Heart left ventricle (tissue), 16 donors: Measurements from ENCODE around the gene PGLYRP1. TPM values are rescaled to one million over a fixed set of nuclear protein-coding genes. Genes with fewer than 3 reads are reported as not detected.

Experiments used
- ATAC-seq, 4 donors: fragments of 200-7000 bp; cut with Tn5 transposase; one replicate each; pipeline ENCODE4 v1.9.1; 2020 to 2022; ENCODE audit warnings: moderate library complexity in 4 of 4, mild to moderate bottlenecking in 3 of 4, moderate number of reproducible peaks in 1 of 4
- DNase-seq, 5 donors: peaks; one replicate each; pipeline ENCODE4 v3.0.0-alpha.2; 2020
- H3K27ac ChIP-seq, 12 donors: fragments of 200-600 bp; sonication (generic) in 4 of 12; one replicate each; pipeline versions ENCODE4 v1.5.0 to v1.8.0; 2016 to 2022; ENCODE audit warnings: mild to moderate bottlenecking in 2 of 12
- H3K27me3 ChIP-seq, 9 donors: fragments of 200-600 bp; sonication (generic) in 2 of 9; one replicate each; pipeline versions ENCODE4 v1.5.1 to v1.8.0; 2016 to 2022; ENCODE audit warnings: mild to moderate bottlenecking in 3 of 9
- H3K36me3 ChIP-seq, 9 donors: fragments of 200-600 bp; sonication (generic) in 2 of 9; one replicate each; pipeline versions ENCODE4 v1.5.0 to v1.8.0; 2018 to 2022; ENCODE audit warnings: mild to moderate bottlenecking in 2 of 9
- H3K4me1 ChIP-seq, 12 donors: fragments of 200-600 bp; sonication (generic) in 4 of 12; one replicate each; pipeline versions ENCODE4 v1.5.0 to v1.8.0; 2016 to 2022; ENCODE audit warnings: mild to moderate bottlenecking in 3 of 12
- H3K4me3 ChIP-seq, 12 donors: fragments of 200-600 bp; sonication (generic) in 4 of 12; one replicate each; pipeline versions ENCODE4 v1.5.0 to v1.8.0; 2017 to 2022; ENCODE audit warnings: mild to moderate bottlenecking in 9 of 12, moderate library complexity in 4 of 12
- H3K9me3 ChIP-seq, 12 donors: fragments of 200-600 bp; sonication (generic) in 4 of 12; one replicate each; pipeline versions ENCODE4 v1.5.0 to v1.8.0; 2016 to 2022; ENCODE audit warnings: mild to moderate bottlenecking in 1 of 12
- CTCF ChIP-seq, 12 donors: fragments of 200-600 bp; sonication (generic) in 4 of 12; IDR thresholded peaks; one replicate each; pipeline versions ENCODE4 v1.5.0 to v1.8.0; 2018 to 2022; ENCODE audit warnings: antibody characterized with exemption in 12 of 12, mild to moderate bottlenecking in 5 of 12
- POLR2A ChIP-seq, 2 donors: fragments of 450-650 bp; IDR thresholded peaks; one replicate each; pipeline ENCODE4 v1.6.1; 2017; ENCODE audit warnings: antibody characterized with exemption in 2 of 2, mild to moderate bottlenecking in 2 of 2, moderate library complexity in 2 of 2
- WGBS, 4 donors: extraction: QIAGEN DNeasy Blood & Tissue Kit in 2 of 4; methylation state at CpG; one replicate each; pipeline versions ENCODE4 v1.1.5 to v1.1.7; 2013 to 2018; 5-methylcytosine and 5-hydroxymethylcytosine counted together
- intact Hi-C, 10 donors: fragments of 100-400 bp; cut with DNase I; formaldehyde crosslinking; loops; one replicate each; pipeline versions ENCODE4 v1.11.1 to v1.14.2; 2022
- polyA plus RNA-seq, 2 donors: library from polyadenylated mRNA; stranded (reverse); fragments of 200-250 nt; gene quantifications; one replicate each; pipeline ENCODE4 v1.2.3, GENCODE V29; 2013
- total RNA-seq, 9 donors: library from RNA; depleted of rRNA in 2 of 9; stranded (reverse); fragments of >200 nt in 2 of 9; fragmentation: NEBNext Ultra II Directional in 3 of 9; extraction: Animal tissue kit (Norgen Biotek cat#: 25700) in 3 of 9; gene quantifications; one replicate each; pipeline versions ENCODE4 v1.1.0 to v1.2.4, GENCODE V29; 2016 to 2023
- donor health status: ischemic (EF 13 %, LVEDD 7.1; RV severe dilation, severe dysfunction).
- donor health status: healthy with polysubstance abuse.
- donor health status: DM: no; HTN: yes; CAD: no.
- donor health status: DM: no; HTN: no; CAD: no.
- donor health status: ischemic (EF 25% LVEDD 6.9; RV normal size, moderate dysfunction).
- donor health status: ischemic (EF 25% LVEDD 5.7; RV mildly dilated, moderate dysfunction).
- donor health status: healthy.
- donor health status: DM: yes; HTN: yes; CAD: no.
- donor health status: ischemic (EF 35%, LVEDD 5.7; RV mildly dilated, moderate dysfunction).
- donor health status: nonischemic (EF 11% LVEDD 7.7; RV severe dilation, severe dysfunction).
- donor health status: DM: yes; HTN: yes; CAD: no.
- donor health status: PGD.
- donor health status: ischemic (EF 29% LVEDD 5.4; RV normal size, mild dysfunction).
- donor health status: nonischemic (EF 23%, LVEDD 6.1; RV moderate dilation, normal function).

Gene PGLYRP1
- total and polyA plus RNA-seq, 11 donors = 0.24 to 3.9 (median 0.53) TPM; not detected in 7

- Histone ChIP-seq H3K27ac (peak overlapping the region; percentile 52 to 92 (median 82)), H3K27me3 (peaks cover 8 to 60% (median 41%) of the 10 kb centered on the region in 9 donors), H3K36me3 (no peaks in the 10 kb centered on the region), H3K4me3 (peak overlapping the region; percentile 32 to 68 (median 57)), H3K9me3 (no peaks in the 10 kb centered on the region), H3K4me1 (peaks cover 0 to 28% (median 6%) of the 10 kb centered on the region in 12 donors)
- no peak for DNase-seq
- WGBS, 4 donors = 0 to 3% (median 2%) methylated on average over 9 to 52 of the region's 54 CpGs
- ATAC-seq = no peak
- intact Hi-C loops = no loop called here
- no peak for TF ChIP-seq POLR2A (IDR thresholded peaks at IDR 0.05)
- no peak for TF ChIP-seq CTCF (IDR thresholded peaks at IDR 0.05)
Measured at GRCh38 chr19:45972947-45973540, 49.8 kb downstream of the PGLYRP1 start.

- WGBS, 4 donors = 14 to 19% (median 17%) methylated on average over 18 of the region's 18 CpGs
Measured at GRCh38 chr19:45972081-45972946, 50.5 kb downstream of the PGLYRP1 start.

GRCh38 chr19:45971260-45971902, 51.5 kb downstream of the PGLYRP1 start:
- H3K4me3 ChIP-seq = peak overlapping the region in 11 of 12 donors; percentile 43 to 68 (median 58)
- DNase-seq (peak in 4 of 5 donors; percentile 29 to 66 (median 55)), ATAC-seq (peak in 3 of 4 donors; percentile 49 to 66 (median 53))
- H3K36me3 ChIP-seq = peaks cover 0 to 2% (median 0%) of the 10 kb centered on the region in 9 donors
- no peaks in the 10 kb centered on the region for H3K9me3 ChIP-seq
- peaks cover 8 to 57% (median 40%) of the 10 kb centered on the region in 9 donors for H3K27me3 ChIP-seq
- intact Hi-C loops = loop anchor here in 2 of 10 donors (1.0 to 2.0 kb wide), 2 partner anchors 15 kb away; no protein-coding TSS in a partner anchor
- peak overlapping the region in 11 of 12 donors; percentile 56 to 92 (median 85) for H3K27ac ChIP-seq
- H3K4me1 ChIP-seq = peaks cover 0 to 28% (median 6%) of the 10 kb centered on the region in 12 donors
- 8 to 19% (median 9%) methylated on average over 11 of the region's 11 CpGs for WGBS, 4 donors
- no peak for TF ChIP-seq CTCF (IDR thresholded peaks at IDR 0.05)
- no peak for TF ChIP-seq POLR2A (IDR thresholded peaks at IDR 0.05)

More at GRCh38 chr19:45972081-45972946, 50.5 kb downstream of the PGLYRP1 start:
- peak overlapping the region; percentile 52 to 92 (median 82) for H3K27ac ChIP-seq
- H3K4me3 ChIP-seq = peak overlapping the region; percentile 32 to 68 (median 57)
- H3K4me1 ChIP-seq = peaks cover 0 to 28% (median 6%) of the 10 kb centered on the region in 12 donors
- peaks cover 0 to 2% (median 0%) of the 10 kb centered on the region in 9 donors for H3K36me3 ChIP-seq
- no peaks in the 10 kb centered on the region for H3K9me3 ChIP-seq
- intact Hi-C loops = no loop called here
- DNase-seq = peak in 3 of 5 donors; percentile 45 to 59 (median 48)
- ATAC-seq = peak; percentile 48 to 87 (median 54)
- TF ChIP-seq CTCF (IDR thresholded peaks at IDR 0.05) = no peak
- TF ChIP-seq POLR2A (IDR thresholded peaks at IDR 0.05) = peak in 1 of 2 donors; percentile 31
- peaks cover 8 to 60% (median 40%) of the 10 kb centered on the region in 9 donors for H3K27me3 ChIP-seq
